HepG2 (cell line): ENCODE results near the gene EMILIN1. TPM values are rescaled to one million over a fixed set of nuclear protein-coding genes. Genes with fewer than 3 reads are reported as not detected.

ENCODE experiments used
- DNMT3B ChIP-seq: conservative IDR thresholded peaks from 2 replicates; pipeline ENCODE4 v1.6.1; 2016; ENCODE audit warnings: missing biosample characterization, control low read depth
- HES4 ChIP-seq: sonication (generic); formaldehyde crosslinking; IDR thresholded peaks from 2 replicates; pipeline ENCODE4 v1.9.0; 2021; ENCODE audit warnings: mild to moderate bottlenecking, missing genetic modification reagents, borderline replicate concordance
- KLF12 ChIP-seq: sonication (generic); formaldehyde crosslinking; IDR thresholded peaks from 2 replicates; pipeline ENCODE4 v1.4.0; 2020; ENCODE audit warnings: missing genetic modification reagents, borderline replicate concordance
- RERE ChIP-seq: IDR thresholded peaks from 2 replicates; pipeline ENCODE4 v1.6.1; 2016; ENCODE audit warnings: low read depth, missing genetic modification reagents, missing compliant biosample characterization
- TFE3 ChIP-seq: IDR thresholded peaks from 2 replicates; pipeline ENCODE4 v1.6.1; 2016
- U2AF1 ChIP-seq: fragments of 200-400 bp; formaldehyde crosslinking; optimal IDR thresholded peaks from 2 replicates; pipeline ENCODE3; 2017; ENCODE audit warnings: mild to moderate bottlenecking, low read depth, low read length
- WIZ ChIP-seq: sonication (generic); formaldehyde crosslinking; IDR thresholded peaks from 2 replicates; pipeline ENCODE4 v1.5.1; 2020; ENCODE audit warnings: mild to moderate bottlenecking, missing genetic modification reagents
- ZBTB1 ChIP-seq: sonication (generic); formaldehyde crosslinking; IDR thresholded peaks from 2 replicates; pipeline ENCODE4 v1.4.0; 2020; ENCODE audit warnings: missing genetic modification reagents, borderline replicate concordance
- ZNF460 ChIP-seq: sonication (generic); formaldehyde crosslinking; IDR thresholded peaks from 2 replicates; pipeline ENCODE4 v1.5.1; 2020; ENCODE audit warnings: missing genetic modification reagents, mild to moderate bottlenecking, borderline replicate concordance
- ZNF552 ChIP-seq: sonication (generic); formaldehyde crosslinking; IDR thresholded peaks from 2 replicates; pipeline ENCODE4 v1.9.0; 2022; ENCODE audit warnings: missing genetic modification reagents, mild to moderate bottlenecking, borderline replicate concordance
- ZNF639 ChIP-seq: conservative IDR thresholded peaks from 2 replicates; pipeline ENCODE4 v1.6.1; 2018; ENCODE audit warnings: missing genetic modification reagents
- ZNF780A ChIP-seq: sonication (generic); formaldehyde crosslinking; IDR thresholded peaks from 2 replicates; pipeline ENCODE4 v1.8.0; 2022; ENCODE audit warnings: mild to moderate bottlenecking, missing genetic modification reagents, moderate library complexity
- polyA plus RNA-seq, 8 experiments: library from polyadenylated mRNA; depleted of rRNA in 3 of 8; stranded (reverse) in 7 of 8; unstranded in 1 of 8; fragments of >200 nt; fragmentation: Illumina TruSeq in 4 of 8; extraction: Trizol in 4 of 8; gene quantifications; 2 replicates each; pipeline versions ENCODE4 v1.2.1 to v1.2.3, GENCODE V29; 2011 to 2016; ENCODE audit warnings: low read depth in 4 of 8, missing spikeins in 1 of 8, mixed read lengths in 1 of 8; ENCODE audit not compliant: insufficient read depth in 1 of 8
- total RNA-seq, 5 experiments: library from RNA; depleted of rRNA; stranded (reverse); fragments of >200 nt; fragmentation: Illumina TruSeq; extraction: Trizol; gene quantifications; 2 replicates each; pipeline ENCODE4 v1.2.3, GENCODE V29; 2016; ENCODE audit warnings: low read depth in 1 of 5

EMILIN1 gene
- total and polyA plus RNA-seq, 2 of the 13 experiments (the other 11 are each of a cell fraction or from before 2014, with no cell fraction given) = 8.1 to 9.7 TPM

GRCh38 chr2:27050996-27051901, 27.2 kb upstream of the EMILIN1 start, which contains the start of gene AGBL5 (continued):
- TF ChIP-seq TFE3 (CRISPR knock-in tag) (peak; percentile 84), RERE (CRISPR knock-in tag) (peak; percentile 49; the same call in 1 of the 2 replicates), KLF12 (CRISPR knock-in tag) (peak; percentile 58), ZNF780A (CRISPR knock-in tag) (peak; percentile 41; the same call in 1 of the 2 replicates), HES4 (CRISPR knock-in tag) (peak; percentile 96), ZNF552 (CRISPR knock-in tag) (peak; percentile 73; the same call in 1 of the 2 replicates), WIZ (CRISPR knock-in tag) (no peak), ZBTB1 (CRISPR knock-in tag) (no peak), ZNF639 (peak; percentile 59), U2AF1 (no peak), ZNF460 (CRISPR knock-in tag) (peak; percentile 26; the same call in 1 of the 2 replicates), DNMT3B (peak; percentile 98)
